Stimulated activated CD8-positive, alpha-beta memory T cell treated with anti-CD3 and anti-CD28 coated beads, Interleukin-15, amount 100 ng/mL, for 4 hours (primary cell): ENCODE results near the gene MBP.
A peak's percentile ranks its signal among the peaks of the same experiment; 100 is the strongest.

Source experiments
- DNase-seq, 2 donors: peaks; one replicate each; pipeline ENCODE4 v3.0.0-alpha.2; 2020; ENCODE audit warnings: low read depth in 2 of 2

The MBP gene

GRCh38 chr18:77133835-77134496 lies 1.4 kb upstream of the MBP start:
- DNase-seq: no peak

GRCh38 chr18:77133051-77133834 lies 660 bp upstream of the MBP start:
- DNase-seq: no peak

GRCh38 chr18:77131652-77132368 lies 773 bp downstream of the MBP start:
- peak in 1 of 2 donors; percentile 19 for DNase-seq

GRCh38 chr18:77131100-77131651 lies 1.4 kb downstream of the MBP start:
- DNase-seq: peak; percentile 46 to 49

- DNase-seq: no peak
These were observed 2.1 kb downstream of the MBP start for GRCh38 chr18:77130229-77131099.

GRCh38 chr18:77129150-77129551 lies 3.4 kb downstream of the MBP start:
- DNase-seq: no peak

GRCh38 chr18:77127769-77128671 lies 4.6 kb downstream of the MBP start:
- no peak for DNase-seq

GRCh38 chr18:77124452-77124922 lies 8.1 kb downstream of the MBP start:
- DNase-seq: peak in 1 of 2 donors; percentile 23

GRCh38 chr18:77123320-77124231 lies 9.0 kb downstream of the MBP start:
- DNase-seq: no peak

GRCh38 chr18:77121523-77121922 lies 11.1 kb downstream of the MBP start:
- DNase-seq: no peak

- DNase-seq: no peak
These were observed 12.6 kb downstream of the MBP start for GRCh38 chr18:77119851-77120491.

GRCh38 chr18:77119101-77119850 lies 13.3 kb downstream of the MBP start:
- DNase-seq: no peak

- no peak for DNase-seq
These were observed 14.1 kb downstream of the MBP start for GRCh38 chr18:77118256-77119090.

- no peak for DNase-seq
These were observed 16.1 kb downstream of the MBP start for GRCh38 chr18:77116201-77117080.

- no peak for DNase-seq
These were observed 17.2 kb downstream of the MBP start for GRCh38 chr18:77115192-77115953.
